ENCODE results near the gene ENDOV.

ENDOV gene

GRCh38 chr17:80444644-80444979 lies 29.6 kb downstream of the ENDOV start:
- no peak overlapping the region for H4K12ac ChIP-seq (ENCODE audit: low read depth, low read length)
- DNase-seq: no peak
- WGBS (ENCODE audit: extremely low coverage, insufficient coverage, insufficient read length): no CpG with 5 or more reads among the region's 6 CpGs

GRCh38 chr17:80445007-80445725 lies 30.2 kb downstream of the ENDOV start:
- no peak overlapping the region for H4K91ac ChIP-seq (ENCODE audit: low read depth, low read length)
- H3K4me2 ChIP-seq (ENCODE audit: low read length): no peak overlapping the region
- no peak overlapping the region for H3K4ac ChIP-seq (ENCODE audit: low read depth, low read length)
- H3K9me3 ChIP-seq (ENCODE audit: insufficient read depth, low read depth, low read length): no peaks in the 10 kb centered on the region
- H3K18ac ChIP-seq (ENCODE audit: low read length): no peak overlapping the region
- H4K12ac ChIP-seq (ENCODE audit: low read depth, low read length): no peak overlapping the region
- H3K79me1 ChIP-seq (ENCODE audit: low read length): no peaks in the 10 kb centered on the region
- H3K9ac ChIP-seq (ENCODE audit: low read length): no peak overlapping the region
- H2BK120ac ChIP-seq (ENCODE audit: insufficient read depth, low read length, poor library complexity): no peak overlapping the region
- no peak overlapping the region for H3K27ac ChIP-seq (ENCODE audit: low read depth, low read length)
- DNase-seq: no peak
- no peak overlapping the region for H2BK12ac ChIP-seq (ENCODE audit: low read length)
- H2BK5ac ChIP-seq (ENCODE audit: low read depth, low read length, poor library complexity): no peak overlapping the region
- H4K8ac ChIP-seq (ENCODE audit: low read depth, low read length): no peak overlapping the region
- no peaks in the 10 kb centered on the region for H3K4me1 ChIP-seq (ENCODE audit: control insufficient read depth in 1 of 2, insufficient read depth in 2 of 2, low read length in 2 of 2)
- H3K4me3 ChIP-seq (ENCODE audit: low read depth, low read length): no peak overlapping the region
- H3K79me2 ChIP-seq (ENCODE audit: control insufficient read depth, insufficient read depth, low read length, poor library complexity): no peaks in the 10 kb centered on the region
- no CpG with 5 or more reads among the region's 26 CpGs for WGBS (ENCODE audit: extremely low coverage, insufficient coverage, insufficient read length)
- H3K14ac ChIP-seq (ENCODE audit: low read length): no peak overlapping the region
- H2AFZ ChIP-seq (ENCODE audit: insufficient read depth, low read length, poor library complexity): no peak overlapping the region
- no peak overlapping the region for H3K23ac ChIP-seq (ENCODE audit: low read length)
- H3K27me3 ChIP-seq (ENCODE audit: insufficient read depth, low read length): no peaks in the 10 kb centered on the region
- H3K36me3 ChIP-seq (ENCODE audit: control insufficient read depth in 1 of 2, insufficient read depth in 2 of 2, low read length in 2 of 2): no peaks in the 10 kb centered on the region
- no peak overlapping the region for H2AK5ac ChIP-seq (ENCODE audit: low read length)

More at GRCh38 chr17:80444644-80444979, 29.6 kb downstream of the ENDOV start:
- Histone ChIP-seq H3K4me1 (ENCODE audit: control insufficient read depth in 1 of 2, insufficient read depth in 2 of 2, low read length in 2 of 2) (no peaks in the 10 kb centered on the region), H3K23ac (ENCODE audit: low read length) (no peak overlapping the region), H2AK5ac (ENCODE audit: low read length) (no peak overlapping the region), H3K14ac (ENCODE audit: low read length) (no peak overlapping the region), H3K79me1 (ENCODE audit: low read length) (no peaks in the 10 kb centered on the region), H3K9ac (ENCODE audit: low read length) (no peak overlapping the region), H2BK120ac (ENCODE audit: insufficient read depth, low read length, poor library complexity) (no peak overlapping the region), H2BK5ac (ENCODE audit: low read depth, low read length, poor library complexity) (no peak overlapping the region), H3K4ac (ENCODE audit: low read depth, low read length) (no peak overlapping the region), H3K9me3 (ENCODE audit: insufficient read depth, low read depth, low read length) (no peaks in the 10 kb centered on the region), H3K4me3 (ENCODE audit: low read depth, low read length) (no peak overlapping the region), H3K4me2 (ENCODE audit: low read length) (no peak overlapping the region), H2AFZ (ENCODE audit: insufficient read depth, low read length, poor library complexity) (no peak overlapping the region), H3K79me2 (ENCODE audit: control insufficient read depth, insufficient read depth, low read length, poor library complexity) (no peaks in the 10 kb centered on the region), H3K36me3 (ENCODE audit: control insufficient read depth in 1 of 2, insufficient read depth in 2 of 2, low read length in 2 of 2) (no peaks in the 10 kb centered on the region), H3K18ac (ENCODE audit: low read length) (no peak overlapping the region), H4K8ac (ENCODE audit: low read depth, low read length) (no peak overlapping the region), H3K27ac (ENCODE audit: low read depth, low read length) (no peak overlapping the region), H3K27me3 (ENCODE audit: insufficient read depth, low read length) (no peaks in the 10 kb centered on the region), H4K91ac (ENCODE audit: low read depth, low read length) (no peak overlapping the region), H2BK12ac (ENCODE audit: low read length) (no peak overlapping the region)

- Histone ChIP-seq H3K23ac (ENCODE audit: low read length) (no peak overlapping the region), H4K8ac (ENCODE audit: low read depth, low read length) (no peak overlapping the region), H3K18ac (ENCODE audit: low read length) (no peak overlapping the region), H4K12ac (ENCODE audit: low read depth, low read length) (no peak overlapping the region), H3K9ac (ENCODE audit: low read length) (no peak overlapping the region), H4K91ac (ENCODE audit: low read depth, low read length) (no peak overlapping the region), H3K79me1 (ENCODE audit: low read length) (no peaks in the 10 kb centered on the region), H3K14ac (ENCODE audit: low read length) (no peak overlapping the region), H2AK5ac (ENCODE audit: low read length) (no peak overlapping the region), H3K79me2 (ENCODE audit: control insufficient read depth, insufficient read depth, low read length, poor library complexity) (no peaks in the 10 kb centered on the region), H2AFZ (ENCODE audit: insufficient read depth, low read length, poor library complexity) (no peak overlapping the region), H3K27me3 (ENCODE audit: insufficient read depth, low read length) (no peaks in the 10 kb centered on the region), H3K4ac (ENCODE audit: low read depth, low read length) (no peak overlapping the region), H3K9me3 (ENCODE audit: insufficient read depth, low read depth, low read length) (no peaks in the 10 kb centered on the region), H2BK120ac (ENCODE audit: insufficient read depth, low read length, poor library complexity) (no peak overlapping the region), H2BK5ac (ENCODE audit: low read depth, low read length, poor library complexity) (no peak overlapping the region), H3K27ac (ENCODE audit: low read depth, low read length) (no peak overlapping the region), H2BK12ac (ENCODE audit: low read length) (no peak overlapping the region), H3K36me3 (ENCODE audit: control insufficient read depth in 1 of 2, insufficient read depth in 2 of 2, low read length in 2 of 2) (no peaks in the 10 kb centered on the region), H3K4me3 (ENCODE audit: low read depth, low read length) (no peak overlapping the region), H3K4me1 (ENCODE audit: control insufficient read depth in 1 of 2, insufficient read depth in 2 of 2, low read length in 2 of 2) (no peaks in the 10 kb centered on the region), H3K4me2 (ENCODE audit: low read length) (no peak overlapping the region)
- no peak for DNase-seq
- WGBS (ENCODE audit: extremely low coverage, insufficient coverage, insufficient read length): no CpG with 5 or more reads among the region's 10 CpGs
Observed at GRCh38 chr17:80445726-80446110, 30.8 kb downstream of the ENDOV start.

GRCh38 chr17:80446645-80447405 lies 31.9 kb downstream of the ENDOV start:
- H3K4me3 ChIP-seq (ENCODE audit: low read depth, low read length): no peak overlapping the region
- H3K79me1 ChIP-seq (ENCODE audit: low read length): no peaks in the 10 kb centered on the region
- H3K27me3 ChIP-seq (ENCODE audit: insufficient read depth, low read length): no peaks in the 10 kb centered on the region
- H2BK12ac ChIP-seq (ENCODE audit: low read length): no peak overlapping the region
- no peaks in the 10 kb centered on the region for H3K36me3 ChIP-seq (ENCODE audit: control insufficient read depth in 1 of 2, insufficient read depth in 2 of 2, low read length in 2 of 2)
- WGBS (ENCODE audit: extremely low coverage, insufficient coverage, insufficient read length): no CpG with 5 or more reads among the region's 12 CpGs
- no peak overlapping the region for H3K4ac ChIP-seq (ENCODE audit: low read depth, low read length)
- H3K9me3 ChIP-seq (ENCODE audit: insufficient read depth, low read depth, low read length): peaks cover 2% of the 10 kb centered on the region
- no peak overlapping the region for H3K9ac ChIP-seq (ENCODE audit: low read length)
- no peak overlapping the region for H3K18ac ChIP-seq (ENCODE audit: low read length)
- H3K4me1 ChIP-seq (ENCODE audit: control insufficient read depth in 1 of 2, insufficient read depth in 2 of 2, low read length in 2 of 2): no peaks in the 10 kb centered on the region
- H2BK5ac ChIP-seq (ENCODE audit: low read depth, low read length, poor library complexity): no peak overlapping the region
- no peak overlapping the region for H4K8ac ChIP-seq (ENCODE audit: low read depth, low read length)
- H4K12ac ChIP-seq (ENCODE audit: low read depth, low read length): no peak overlapping the region
- no peak overlapping the region for H2AK5ac ChIP-seq (ENCODE audit: low read length)
- H4K91ac ChIP-seq (ENCODE audit: low read depth, low read length): no peak overlapping the region
- H3K23ac ChIP-seq (ENCODE audit: low read length): no peak overlapping the region
- no peak overlapping the region for H3K14ac ChIP-seq (ENCODE audit: low read length)
- no peaks in the 10 kb centered on the region for H3K79me2 ChIP-seq (ENCODE audit: control insufficient read depth, insufficient read depth, low read length, poor library complexity)
- no peak overlapping the region for H3K27ac ChIP-seq (ENCODE audit: low read depth, low read length)
- DNase-seq: peak; percentile 15 to 50
- no peak overlapping the region for H3K4me2 ChIP-seq (ENCODE audit: low read length)
- no peak overlapping the region for H2AFZ ChIP-seq (ENCODE audit: insufficient read depth, low read length, poor library complexity)
- no peak overlapping the region for H2BK120ac ChIP-seq (ENCODE audit: insufficient read depth, low read length, poor library complexity)

Measured in trophoblast cell (in vitro differentiated cells and primary cell).